ENCODE measurements around the gene PNPO. TPM values are rescaled to one million over a fixed set of nuclear protein-coding genes. Genes with fewer than 3 reads are reported as not detected.
A peak's percentile ranks its signal among the peaks of the same experiment; 100 is the strongest.
"Not testable (repeated sequence)": the region's sequence is repeated elsewhere in the genome, so short reads cannot be mapped to it uniquely, and the experiment has no call there.

The PNPO gene
- total RNA-seq, 3 donors from 2014 or later = 22.8 to 32.0 (median 24.8) TPM

- no peak for TF ChIP-seq CTCF (IDR thresholded peaks at IDR 0.05)
- ATAC-seq (peak; percentile 40), DNase-seq (no peak)
- no peak overlapping the region for H3K4me3 ChIP-seq
- intact Hi-C loops (cut with DNase I, micrococcal nuclease) = no loop called here
- no peaks in the 10 kb centered on the region for H3K4me1 ChIP-seq (ENCODE audit: low read depth)
- peaks cover 8% of the 10 kb centered on the region for H3K36me3 ChIP-seq (ENCODE audit: low read depth)
- no peaks in the 10 kb centered on the region for H3K9me3 ChIP-seq
Observed at GRCh38 chr17:47929218-47930000, 12.0 kb upstream of the PNPO start.

GRCh38 chr17:47931848-47932247 is 9.5 kb upstream of the PNPO start:
- DNase-seq = no peak
- Histone ChIP-seq H3K36me3 (ENCODE audit: low read depth) (no peaks in the 10 kb centered on the region), H3K4me3 (no peak overlapping the region), H3K4me1 (ENCODE audit: low read depth) (no peaks in the 10 kb centered on the region), H3K9me3 (no peaks in the 10 kb centered on the region)
- TF ChIP-seq CTCF (IDR thresholded peaks at IDR 0.05) = no peak
- ATAC-seq = no peak
- intact Hi-C loops (cut with DNase I, micrococcal nuclease) = no loop called here

- no peak for TF ChIP-seq CTCF (IDR thresholded peaks at IDR 0.05)
- no peaks in the 10 kb centered on the region for H3K9me3 ChIP-seq
- H3K4me3 ChIP-seq = no peak overlapping the region
- H3K4me1 ChIP-seq (ENCODE audit: low read depth) = no peaks in the 10 kb centered on the region
- DNase-seq (no peak), ATAC-seq (no peak)
- no peaks in the 10 kb centered on the region for H3K36me3 ChIP-seq (ENCODE audit: low read depth)
- intact Hi-C loops (cut with DNase I, micrococcal nuclease) = no loop called here
Observed at GRCh38 chr17:47934856-47935255, 6.5 kb upstream of the PNPO start.

- ATAC-seq; H3K36me3 ChIP-seq (ENCODE audit: low read depth); H3K4me1 ChIP-seq (ENCODE audit: low read depth); H3K4me3 ChIP-seq; DNase-seq; intact Hi-C loops (cut with DNase I, micrococcal nuclease); H3K9me3 ChIP-seq: not testable (repeated sequence)
Observed at GRCh38 chr17:47935468-47935867, 5.9 kb upstream of the PNPO start.

- no peak for ATAC-seq
- TF ChIP-seq CTCF (IDR thresholded peaks at IDR 0.05) = no peak
- DNase-seq = no peak
- Histone ChIP-seq H3K9me3 (no peaks in the 10 kb centered on the region), H3K36me3 (ENCODE audit: low read depth) (no peaks in the 10 kb centered on the region), H3K4me3 (no peak overlapping the region), H3K4me1 (ENCODE audit: low read depth) (peaks cover 3% of the 10 kb centered on the region)
- intact Hi-C loops (cut with DNase I, micrococcal nuclease) = no loop called here
Observed at GRCh38 chr17:47935961-47936360, 5.4 kb upstream of the PNPO start.

GRCh38 chr17:47937941-47938340 is 3.4 kb upstream of the PNPO start:
- Histone ChIP-seq H3K4me3 (no peak overlapping the region), H3K36me3 (ENCODE audit: low read depth) (no peaks in the 10 kb centered on the region), H3K9me3 (no peaks in the 10 kb centered on the region), H3K4me1 (ENCODE audit: low read depth) (peaks cover 10% of the 10 kb centered on the region)
- ATAC-seq (no peak), DNase-seq (no peak)
- no peak for TF ChIP-seq CTCF (IDR thresholded peaks at IDR 0.05)
- intact Hi-C loops (cut with DNase I, micrococcal nuclease) = no loop called here
